ENCODE data around the gene YPEL3. TPM values are rescaled to one million over a fixed set of nuclear protein-coding genes. Genes with fewer than 3 reads are reported as not detected.

YPEL3 gene
- total RNA-seq, 1 donor from 2014 or later = 36.9 TPM

- peaks cover 19% of the 10 kb centered on the region for H3K36me3 Mint-ChIP-seq
- no peak for TF ChIP-seq CTCF (IDR thresholded peaks at IDR 0.05; ENCODE audit: unreplicated experiment)
- H3K27me3 Mint-ChIP-seq (ENCODE audit: low read depth) = no peaks in the 10 kb centered on the region
- H3K4me3 Mint-ChIP-seq = peak within 1 kb of the TSS; percentile 87
- peak within 1 kb of the TSS; percentile 99 for H3K27ac Mint-ChIP-seq
- peaks cover 50% of the 10 kb centered on the region for H3K4me1 Mint-ChIP-seq
- no peaks in the 10 kb centered on the region for H3K9me3 Mint-ChIP-seq
- peak; percentile 91 to 94 for DNase-seq (ENCODE audit: low spot score in 2 of 2, unreplicated experiment in 2 of 2)
These were observed 30.7 kb downstream of the YPEL3 start, which contains the start of gene ALDOA for GRCh38 chr16:30065102-30065942. TSS of gene ALDOA (plus strand) at chr16:30065760. CDS start at chr16:30066898, 1,138 bp downstream.

GRCh38 chr16:30064729-30065101, 31.3 kb downstream of the YPEL3 start:
- H3K27ac Mint-ChIP-seq = peak overlapping the region; percentile 99
- no peak for TF ChIP-seq CTCF (IDR thresholded peaks at IDR 0.05; ENCODE audit: unreplicated experiment)
- H3K9me3 Mint-ChIP-seq = no peaks in the 10 kb centered on the region
- H3K36me3 Mint-ChIP-seq = peaks cover 16% of the 10 kb centered on the region
- no peaks in the 10 kb centered on the region for H3K27me3 Mint-ChIP-seq (ENCODE audit: low read depth)
- H3K4me1 Mint-ChIP-seq = peaks cover 48% of the 10 kb centered on the region
- no peak for DNase-seq (ENCODE audit: low spot score in 2 of 2, unreplicated experiment in 2 of 2)
- peak overlapping the region; percentile 87 for H3K4me3 Mint-ChIP-seq

- peak overlapping the region; percentile 87 for H3K4me3 Mint-ChIP-seq
- no peak for TF ChIP-seq CTCF (IDR thresholded peaks at IDR 0.05; ENCODE audit: unreplicated experiment)
- H3K4me1 Mint-ChIP-seq = peaks cover 43% of the 10 kb centered on the region
- no peaks in the 10 kb centered on the region for H3K9me3 Mint-ChIP-seq
- peak in 1 of 2 experiments; percentile 55 for DNase-seq (ENCODE audit: low spot score in 2 of 2, unreplicated experiment in 2 of 2)
- peaks cover 11% of the 10 kb centered on the region for H3K36me3 Mint-ChIP-seq
- H3K27ac Mint-ChIP-seq = peak overlapping the region; percentile 99
- no peaks in the 10 kb centered on the region for H3K27me3 Mint-ChIP-seq (ENCODE audit: low read depth)
These were observed 31.9 kb downstream of the YPEL3 start for GRCh38 chr16:30063893-30064728.

GRCh38 chr16:30063278-30063892, 32.6 kb downstream of the YPEL3 start:
- Mint-ChIP-seq H3K36me3 (peaks cover 10% of the 10 kb centered on the region), H3K27me3 (ENCODE audit: low read depth) (no peaks in the 10 kb centered on the region), H3K9me3 (no peaks in the 10 kb centered on the region), H3K27ac (peak overlapping the region; percentile 99), H3K4me3 (peak overlapping the region; percentile 87), H3K4me1 (peaks cover 40% of the 10 kb centered on the region)
- no peak for DNase-seq (ENCODE audit: low spot score in 2 of 2, unreplicated experiment in 2 of 2)
- TF ChIP-seq CTCF (IDR thresholded peaks at IDR 0.05; ENCODE audit: unreplicated experiment) = no peak

GRCh38 chr16:30060836-30061554, 35.0 kb downstream of the YPEL3 start:
- H3K4me3 Mint-ChIP-seq = no peak overlapping the region
- peak overlapping the region; percentile 90 for H3K27ac Mint-ChIP-seq
- no peaks in the 10 kb centered on the region for H3K9me3 Mint-ChIP-seq
- peaks cover 24% of the 10 kb centered on the region for H3K4me1 Mint-ChIP-seq
- no peak for DNase-seq (ENCODE audit: low spot score in 2 of 2, unreplicated experiment in 2 of 2)
- no peaks in the 10 kb centered on the region for H3K27me3 Mint-ChIP-seq (ENCODE audit: low read depth)
- no peak for TF ChIP-seq CTCF (IDR thresholded peaks at IDR 0.05; ENCODE audit: unreplicated experiment)
- H3K36me3 Mint-ChIP-seq = peaks cover 3% of the 10 kb centered on the region

All from mesothelial cell of epicardium (in vitro differentiated cells).